Stimulated activated CD8-positive, alpha-beta memory T cell treated with anti-CD3 and anti-CD28 coated beads, Interleukin-7, amount 100 ng/mL, for 1 hour (primary cell): ENCODE results near the gene XIRP2.
"Not testable (repeated sequence)": the region's sequence is repeated elsewhere in the genome, so short reads cannot be mapped to it uniquely, and the experiment has no call there.

Experiments
- DNase-seq, 2 donors: peaks; one replicate each; pipeline ENCODE4 v3.0.0-alpha.2; 2020; ENCODE audit warnings: low read depth in 2 of 2

XIRP2 gene

GRCh38 chr2:167048829-167049228 lies 160.5 kb downstream of the XIRP2 start:
- no peak for DNase-seq

GRCh38 chr2:167049659-167050058 lies 161.4 kb downstream of the XIRP2 start:
- no peak for DNase-seq

GRCh38 chr2:167052825-167053224 lies 164.5 kb downstream of the XIRP2 start:
- DNase-seq: no peak

- DNase-seq: no peak
Observed at GRCh38 chr2:167054881-167055280, 166.6 kb downstream of the XIRP2 start.

GRCh38 chr2:167057446-167057845 lies 169.2 kb downstream of the XIRP2 start:
- DNase-seq: no peak

GRCh38 chr2:167059173-167059572 lies 170.9 kb downstream of the XIRP2 start:
- no peak for DNase-seq

- no peak for DNase-seq
Observed at GRCh38 chr2:167069855-167070254, 181.6 kb downstream of the XIRP2 start.

GRCh38 chr2:167075708-167076107 lies 187.4 kb downstream of the XIRP2 start:
- DNase-seq: not testable (repeated sequence)

GRCh38 chr2:167098931-167099330 lies 210.7 kb downstream of the XIRP2 start:
- not testable (repeated sequence) for DNase-seq

- DNase-seq: no peak
Observed at GRCh38 chr2:167100506-167100905, 212.2 kb downstream of the XIRP2 start.

GRCh38 chr2:167103028-167103756 lies 214.9 kb downstream of the XIRP2 start:
- no peak for DNase-seq

- DNase-seq: no peak
Observed at GRCh38 chr2:167103757-167104133, 215.5 kb downstream of the XIRP2 start.

- DNase-seq: no peak
Observed at GRCh38 chr2:167104691-167105090, 216.4 kb downstream of the XIRP2 start.

- DNase-seq: not testable (repeated sequence)
Observed at GRCh38 chr2:167109682-167110081, 221.4 kb downstream of the XIRP2 start.

- DNase-seq: no peak
Observed at GRCh38 chr2:167110345-167110744, 222.1 kb downstream of the XIRP2 start.

GRCh38 chr2:167114018-167114417 lies 225.7 kb downstream of the XIRP2 start:
- DNase-seq: no peak

GRCh38 chr2:167115541-167115940 lies 227.3 kb downstream of the XIRP2 start:
- DNase-seq: no peak

GRCh38 chr2:167122389-167122788 lies 234.1 kb downstream of the XIRP2 start:
- no peak for DNase-seq

- DNase-seq: no peak
Observed at GRCh38 chr2:167126165-167126564, 237.9 kb downstream of the XIRP2 start.

GRCh38 chr2:167127135-167127534 lies 238.9 kb downstream of the XIRP2 start:
- DNase-seq: no peak

GRCh38 chr2:167128130-167128529 lies 239.8 kb downstream of the XIRP2 start:
- no peak for DNase-seq

GRCh38 chr2:167132066-167132465 lies 243.8 kb downstream of the XIRP2 start:
- DNase-seq: no peak

- DNase-seq: no peak
Observed at GRCh38 chr2:167132906-167133555, 244.8 kb downstream of the XIRP2 start.

- no peak for DNase-seq
Observed at GRCh38 chr2:167133614-167134013, 245.3 kb downstream of the XIRP2 start.
